MM.1S (cell line): ENCODE results near the gene OR8A1.

Experiments used
- CTCF ChIP-seq: fragments of 300-600 bp; sonication (generic); IDR thresholded peaks from 2 replicates; pipeline ENCODE4 v1.5.1; 2016; ENCODE audit warnings: antibody characterized with exemption, low read length, mixed read lengths
- EZH2 ChIP-seq: fragments of 300-600 bp; sonication (generic); optimal IDR thresholded peaks from 2 replicates; pipeline ENCODE3; 2017; ENCODE audit warnings: low read depth, mild to moderate bottlenecking, antibody characterized with exemption, low read length, mixed read lengths
- EZH2phosphoT487 ChIP-seq: fragments of 300-600 bp; sonication (generic); IDR thresholded peaks from 2 replicates; pipeline ENCODE4 v1.6.1; 2018; ENCODE audit warnings: antibody characterized with exemption, low read length

DNA sequence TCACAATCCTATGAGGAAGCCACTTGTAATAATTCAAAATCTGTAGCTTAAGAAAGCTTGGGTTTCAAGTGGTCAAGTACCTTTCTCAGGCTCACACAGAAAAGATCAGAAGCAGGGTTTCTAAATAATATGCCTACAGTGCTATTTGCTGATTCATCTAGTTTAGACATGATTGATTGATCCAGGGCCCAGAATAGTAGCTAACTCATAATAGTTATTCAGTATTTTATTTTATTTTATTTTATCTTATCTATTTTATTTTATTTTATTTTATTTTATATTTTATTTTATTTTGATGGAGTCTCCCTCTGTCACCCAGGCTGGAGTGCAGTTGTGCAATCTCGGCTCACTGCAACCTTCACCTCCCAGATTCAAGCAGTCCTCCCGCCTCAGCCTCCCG, 25.5 kb downstream of the OR8A1 start:
- TF ChIP-seq CTCF (no peak), EZH2phosphoT487 (no peak), EZH2 (no peak)
